Cerebellar nuclear complex (tissue), 1 donor: ENCODE data around the gene CRELD2.

Experiments used
- DNase-seq, 2 experiments: peaks; one replicate each; lab custom pipeline; 2025; lab: John Stamatoyannopoulos, UW

Gene CRELD2, protein sequence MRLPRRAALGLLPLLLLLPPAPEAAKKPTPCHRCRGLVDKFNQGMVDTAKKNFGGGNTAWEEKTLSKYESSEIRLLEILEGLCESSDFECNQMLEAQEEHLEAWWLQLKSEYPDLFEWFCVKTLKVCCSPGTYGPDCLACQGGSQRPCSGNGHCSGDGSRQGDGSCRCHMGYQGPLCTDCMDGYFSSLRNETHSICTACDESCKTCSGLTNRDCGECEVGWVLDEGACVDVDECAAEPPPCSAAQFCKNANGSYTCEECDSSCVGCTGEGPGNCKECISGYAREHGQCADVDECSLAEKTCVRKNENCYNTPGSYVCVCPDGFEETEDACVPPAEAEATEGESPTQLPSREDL

DNA sequence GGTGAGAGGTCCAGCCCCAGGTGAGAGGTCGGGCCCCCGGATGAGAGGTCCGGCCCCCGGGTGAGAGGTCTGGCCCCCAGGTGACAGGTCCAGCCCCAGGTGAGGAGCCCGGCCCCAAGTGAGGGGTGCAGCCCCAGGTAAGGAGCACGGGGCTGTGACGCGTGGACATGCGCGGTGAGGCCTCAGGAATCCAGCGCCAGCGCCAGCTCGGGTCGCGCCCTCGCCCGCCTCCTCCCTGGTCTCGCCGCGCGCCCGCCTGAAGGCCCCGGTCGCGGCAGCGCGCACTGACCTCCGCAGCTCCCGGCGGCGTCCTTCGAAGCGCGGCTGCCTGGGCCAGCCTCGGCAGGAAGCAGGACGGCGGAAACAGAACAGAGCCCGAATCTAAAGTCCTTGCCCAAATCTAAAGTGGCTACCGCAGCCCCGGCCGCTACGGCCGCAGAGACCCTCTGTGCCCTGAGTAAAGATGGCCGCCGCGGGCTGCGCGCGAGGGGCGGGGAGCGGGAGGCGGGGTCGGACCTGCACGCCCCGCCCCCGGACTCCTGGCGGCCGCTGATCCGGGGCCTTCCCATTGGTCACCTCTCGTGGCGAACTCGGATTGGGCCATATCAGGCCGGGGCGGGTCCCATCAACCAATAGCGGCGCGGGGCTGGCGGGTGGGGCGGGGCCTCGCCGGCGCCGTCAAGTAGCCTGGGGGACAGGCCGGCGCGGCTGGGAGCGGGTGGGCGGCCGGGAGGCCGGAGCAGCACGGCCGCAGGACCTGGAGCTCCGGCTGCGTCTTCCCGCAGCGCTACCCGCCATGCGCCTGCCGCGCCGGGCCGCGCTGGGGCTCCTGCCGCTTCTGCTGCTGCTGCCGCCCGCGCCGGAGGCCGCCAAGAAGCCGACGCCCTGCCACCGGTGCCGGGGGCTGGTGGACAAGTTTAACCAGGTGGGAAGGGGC lies at the start of gene CRELD2, which contains the start of gene ALG12:
Gene CRELD2, plus strand, starts transcription at position 661 of the 937 bp plus-strand sequence. Its CDS starts 136 bp downstream, at position 797.
Gene ALG12, minus strand, starts transcription at position 465 of the 937 bp plus-strand sequence. CDS start 4,673 bp downstream, outside the sequence.
- DNase-seq = peak; percentile 77 to 84

DNA sequence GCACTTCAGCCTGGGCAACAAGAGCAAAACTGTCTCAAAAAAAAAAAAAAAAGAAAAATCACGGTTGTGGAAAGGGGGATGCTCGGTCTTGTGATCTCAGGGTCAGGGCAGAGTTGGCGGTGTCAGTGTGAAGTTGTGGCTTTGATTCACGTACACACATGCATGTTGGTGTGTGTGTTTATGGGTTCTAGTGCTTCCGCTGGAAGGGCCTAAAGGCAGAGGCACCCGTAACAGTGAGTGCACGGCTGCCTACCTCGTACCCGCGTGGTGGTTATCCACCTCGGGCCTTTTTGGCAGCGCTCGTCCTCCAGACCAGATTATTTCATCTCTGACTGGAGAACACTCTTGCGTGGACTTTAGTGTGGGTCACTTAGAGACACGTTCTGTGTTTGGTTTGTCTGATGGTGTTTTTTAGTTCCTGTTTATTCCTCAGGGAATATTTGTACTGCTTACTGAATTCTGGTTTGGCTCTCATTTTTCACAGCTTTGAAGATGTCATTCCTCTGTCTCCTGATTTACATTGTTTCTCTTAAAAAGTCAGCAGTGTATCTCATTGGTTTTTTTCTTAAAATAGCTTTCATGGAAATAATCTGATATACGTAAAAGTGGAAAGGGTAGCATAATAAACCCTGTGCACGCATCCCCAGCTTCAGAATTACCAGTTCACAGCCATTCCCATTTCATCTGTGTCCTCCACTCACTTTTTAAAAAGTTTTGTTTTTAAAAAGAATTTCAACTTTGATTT lies 49.2 kb upstream of the CRELD2 start:
- DNase-seq = no peak

DNA sequence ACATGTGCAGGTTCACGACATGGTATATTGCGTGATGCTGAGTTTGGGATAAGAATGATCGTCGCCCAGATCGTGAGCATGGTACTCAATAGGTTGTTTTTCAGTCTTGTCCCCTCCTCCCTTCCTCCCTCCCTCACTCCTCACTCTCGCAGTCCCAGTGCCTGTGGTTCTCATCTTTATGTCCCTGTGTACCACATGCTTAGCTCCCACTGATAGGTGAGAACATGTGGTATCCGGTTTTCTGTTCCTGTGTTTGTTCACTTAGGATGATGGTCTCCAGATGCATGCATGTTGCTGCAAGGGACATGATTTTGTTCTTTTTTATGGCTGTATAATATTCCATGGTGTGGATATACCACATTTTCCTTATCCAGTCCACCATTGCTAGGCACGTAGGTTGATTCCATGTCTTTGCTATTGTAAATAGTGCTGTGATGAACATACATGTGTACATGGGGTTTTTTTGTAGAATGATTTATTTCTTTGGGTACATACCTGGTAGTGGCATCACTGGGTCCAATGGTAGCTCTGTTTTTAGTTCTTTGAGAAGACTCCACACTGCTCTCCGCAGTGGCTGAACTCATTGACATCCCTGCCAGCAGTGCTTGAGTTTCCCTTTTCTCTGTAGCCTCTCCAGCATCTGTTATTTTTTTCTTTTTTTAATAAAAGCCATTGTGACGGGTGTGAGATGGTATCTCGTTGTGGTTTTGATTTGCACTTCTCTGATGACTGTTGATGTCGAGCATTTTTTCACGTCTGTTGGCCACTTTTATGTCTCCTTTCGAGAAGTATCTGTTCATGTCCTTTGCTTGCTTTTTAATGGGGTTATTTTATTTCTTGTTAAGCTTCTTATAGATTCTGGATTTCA lies 48.4 kb upstream of the CRELD2 start:
- DNase-seq = no peak

DNA sequence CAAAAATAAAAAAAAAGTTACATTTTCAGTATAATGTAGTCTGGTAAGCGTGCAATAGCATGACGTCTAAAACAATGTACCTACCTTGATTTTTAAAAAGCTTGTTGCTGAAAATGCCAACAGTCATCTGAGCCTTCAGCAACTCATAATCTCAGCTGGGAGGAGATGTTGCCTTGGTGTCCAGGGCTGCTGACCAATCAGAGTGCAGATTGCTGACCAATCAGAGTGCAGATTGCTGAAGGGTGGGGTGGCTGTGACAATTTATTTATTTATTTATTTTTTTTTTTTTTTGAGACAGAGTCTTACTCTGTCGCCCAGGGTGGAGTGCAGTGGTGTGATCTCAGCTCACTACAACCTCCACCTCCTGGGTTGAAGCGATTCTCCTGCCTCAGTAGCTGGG lies 47.0 kb upstream of the CRELD2 start:
- no peak for DNase-seq

DNA sequence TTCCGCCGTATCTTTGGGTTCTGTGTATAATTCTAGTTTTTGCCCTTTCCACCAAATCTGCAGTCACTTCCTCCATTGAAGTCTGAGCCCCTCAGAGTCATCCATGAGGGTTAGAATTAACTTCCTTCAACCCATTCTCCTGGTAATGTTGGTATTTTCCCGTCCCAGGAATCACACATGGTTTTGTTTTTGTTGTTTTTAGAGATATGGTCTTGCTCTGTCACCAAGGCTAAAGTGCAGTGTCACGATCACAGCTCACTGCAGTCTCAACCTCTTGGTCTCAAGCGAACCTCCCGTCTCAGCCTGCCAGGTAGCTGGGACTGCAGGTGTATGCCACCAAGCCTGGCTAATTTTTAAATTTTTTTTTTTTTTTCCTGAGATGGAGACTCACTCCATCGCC lies 46.1 kb upstream of the CRELD2 start:
- DNase-seq = no peak

DNA sequence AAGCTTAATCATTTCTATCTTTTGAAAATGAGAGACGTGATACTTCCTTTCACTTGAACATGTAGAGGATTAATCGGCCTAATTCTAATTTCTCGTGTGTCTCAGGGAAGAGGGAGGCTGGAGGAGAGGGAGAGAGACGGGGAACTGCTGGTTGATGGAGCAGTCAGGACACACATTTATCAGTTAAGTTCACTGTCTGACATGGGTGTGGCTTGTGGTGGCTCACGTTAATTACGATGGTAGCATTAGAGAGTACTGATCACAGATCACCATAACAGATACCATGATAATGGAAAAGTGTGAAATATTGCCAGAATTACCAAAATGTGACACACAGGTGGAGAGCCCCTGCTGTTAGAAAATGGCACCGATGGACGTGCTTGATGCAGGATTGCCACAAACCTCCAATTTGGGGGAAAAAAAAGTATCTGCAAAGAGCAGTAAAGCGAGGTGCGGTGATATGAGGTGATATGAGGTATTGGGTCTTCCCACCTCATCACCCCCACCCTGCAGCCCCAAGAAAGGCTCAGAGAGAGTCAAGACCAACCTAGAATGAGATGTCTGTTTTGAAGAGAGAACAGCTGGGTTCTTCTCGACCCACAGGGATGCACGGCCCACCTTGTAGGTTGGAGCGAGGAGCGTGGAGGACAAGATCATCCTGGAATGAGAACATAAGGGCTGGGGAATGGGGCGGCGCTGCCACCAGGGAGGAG lies 45.0 kb upstream of the CRELD2 start:
- no peak for DNase-seq

DNA sequence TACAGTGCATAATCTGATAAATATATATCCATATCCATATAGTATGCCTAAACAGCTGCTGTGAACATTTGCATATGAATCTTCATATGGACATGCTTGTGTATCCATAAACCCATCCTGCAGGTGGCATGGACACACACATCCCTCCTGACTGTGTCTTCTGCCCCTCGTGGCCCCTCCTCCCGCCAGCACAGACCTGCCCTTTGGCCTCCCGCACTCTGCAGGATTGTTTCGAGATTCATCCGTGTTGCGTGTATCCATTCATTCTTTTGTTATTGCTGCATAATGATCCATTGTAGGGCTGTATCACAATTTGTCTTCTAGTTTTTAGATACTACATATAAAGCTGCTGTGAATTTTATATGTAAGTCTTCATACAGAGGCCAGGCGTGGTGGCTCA lies 40.8 kb upstream of the CRELD2 start:
- DNase-seq = no peak

DNA sequence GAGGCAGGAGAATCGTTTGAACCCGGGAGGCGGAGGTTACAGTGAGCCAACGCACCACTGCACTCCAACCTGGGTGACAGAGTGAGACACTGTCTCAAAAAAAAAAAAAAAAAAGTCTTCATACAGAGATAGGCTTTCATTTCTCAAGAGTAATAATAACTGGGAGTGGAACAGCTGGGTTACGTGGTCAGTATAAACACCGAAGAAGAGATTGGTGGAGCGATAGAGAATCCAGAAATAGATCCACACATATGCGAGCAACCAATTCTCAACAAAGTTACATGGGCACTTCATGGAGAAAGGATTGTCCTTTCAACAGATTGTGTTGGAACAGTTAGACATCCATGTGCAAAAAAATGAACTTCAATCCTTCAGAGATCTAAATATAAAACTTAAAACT lies 40.2 kb upstream of the CRELD2 start:
- no peak for DNase-seq

DNA sequence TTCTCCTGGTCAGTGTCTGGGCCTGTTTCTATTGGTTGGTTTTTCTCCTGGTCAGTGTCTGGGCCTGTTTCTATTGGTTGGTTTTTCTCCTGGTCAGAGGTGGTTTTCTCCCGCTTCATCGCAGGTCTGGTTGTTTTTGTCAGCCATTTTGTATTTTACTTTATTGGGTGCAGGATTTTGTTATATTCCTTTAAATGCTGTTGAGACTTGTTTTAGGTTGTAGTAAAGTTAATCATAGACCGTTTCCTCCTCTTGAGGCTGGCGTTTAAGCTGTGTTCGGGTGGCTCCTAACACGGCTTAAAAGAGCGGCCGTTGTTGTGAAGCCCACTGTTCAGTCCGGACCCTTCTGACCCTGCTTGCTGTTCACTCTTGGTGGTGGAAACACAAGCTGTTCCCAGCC lies 38.6 kb upstream of the CRELD2 start:
- DNase-seq = no peak

DNA sequence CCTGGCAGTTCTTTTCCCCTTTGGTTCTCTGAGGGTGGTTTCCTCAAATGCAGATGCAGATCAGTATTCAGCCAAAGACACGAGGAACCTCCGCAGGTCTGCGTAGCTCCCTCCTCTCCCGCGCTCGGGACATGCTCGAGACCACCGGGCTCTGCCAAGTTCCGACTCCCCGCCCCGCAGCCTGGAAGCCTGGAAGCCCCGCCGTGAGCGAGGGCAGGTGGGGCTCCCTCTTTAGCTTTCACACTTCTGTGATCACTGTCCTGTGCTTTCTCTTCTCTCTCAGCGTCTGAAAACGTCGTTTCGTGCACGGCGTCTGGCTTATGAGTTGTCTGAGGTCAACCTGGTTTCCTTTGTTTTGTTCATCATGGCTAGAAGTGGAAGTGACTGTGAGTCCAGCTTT lies 38.2 kb upstream of the CRELD2 start:
- DNase-seq = no peak

DNA sequence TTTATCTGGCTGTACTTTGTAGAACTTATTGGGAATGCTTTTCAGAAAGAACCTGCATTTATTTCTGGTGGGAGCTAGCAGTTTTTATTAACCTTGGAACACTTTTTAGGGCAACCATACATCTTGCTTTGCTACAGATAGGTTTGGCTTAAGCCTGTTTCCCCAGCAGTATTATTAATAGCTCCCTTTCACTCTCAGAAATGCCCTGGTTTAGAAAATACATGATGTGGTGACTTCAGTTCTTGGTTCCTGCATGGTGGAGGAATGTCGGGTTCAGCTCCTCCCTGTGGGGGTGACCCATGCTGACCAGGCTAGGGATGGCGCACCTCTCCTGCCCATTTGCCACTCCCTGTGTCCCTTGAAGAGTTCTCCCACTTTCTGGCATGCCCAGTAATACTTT lies 36.6 kb upstream of the CRELD2 start:
- DNase-seq = no peak

DNA sequence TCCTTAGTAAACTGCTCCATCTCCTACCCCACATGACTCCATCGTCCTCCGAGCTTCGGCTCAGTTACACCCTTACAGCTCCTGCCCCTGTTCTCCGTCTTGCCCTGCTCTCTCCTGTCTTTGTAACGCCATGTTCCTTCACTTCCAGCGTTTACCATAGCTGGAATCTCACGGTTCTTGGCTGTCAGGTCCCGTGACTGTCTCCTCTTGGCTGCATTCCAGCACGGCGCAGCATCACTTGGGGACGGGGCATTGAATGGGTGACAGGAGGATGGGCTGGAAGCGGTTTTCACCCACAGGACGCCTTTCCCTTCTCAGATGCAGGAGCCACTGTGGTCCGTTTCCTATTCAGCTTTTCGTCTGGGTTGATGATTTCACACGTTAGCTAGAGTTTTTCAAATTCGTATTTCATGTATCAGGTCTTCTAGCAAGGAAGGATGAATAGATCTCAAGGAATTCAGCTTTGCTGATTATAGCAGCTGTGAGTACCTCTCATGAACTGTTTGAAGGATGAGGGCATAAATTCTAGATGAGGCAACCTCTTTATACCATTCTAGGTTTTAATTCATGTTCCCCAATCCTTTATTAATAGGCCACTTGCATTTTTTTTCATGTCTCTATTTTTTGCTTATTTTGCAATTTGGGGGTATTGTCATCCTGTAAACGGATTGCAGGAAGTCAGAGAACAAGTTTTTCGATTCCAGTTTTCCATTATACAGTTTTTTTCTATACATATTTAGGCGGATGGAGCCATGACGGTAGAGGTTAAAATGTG lies 35.7 kb upstream of the CRELD2 start:
- no peak for DNase-seq

DNA sequence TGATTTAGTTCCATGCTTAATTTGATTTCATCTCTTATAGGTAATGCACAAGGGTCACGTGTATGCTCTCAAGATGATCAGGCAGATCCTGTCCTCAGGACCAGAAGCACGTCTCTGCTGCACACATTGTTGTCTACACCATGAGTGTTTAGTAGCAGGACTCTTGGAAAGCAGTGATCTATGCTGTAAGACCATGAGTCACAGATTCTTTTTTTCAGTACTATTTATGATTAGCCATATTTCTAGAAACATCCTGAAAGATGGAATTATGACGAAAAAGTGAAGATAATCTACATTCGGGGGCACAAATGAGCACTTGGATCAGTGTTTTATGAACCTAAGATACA lies 35.2 kb upstream of the CRELD2 start:
- DNase-seq = no peak

DNA sequence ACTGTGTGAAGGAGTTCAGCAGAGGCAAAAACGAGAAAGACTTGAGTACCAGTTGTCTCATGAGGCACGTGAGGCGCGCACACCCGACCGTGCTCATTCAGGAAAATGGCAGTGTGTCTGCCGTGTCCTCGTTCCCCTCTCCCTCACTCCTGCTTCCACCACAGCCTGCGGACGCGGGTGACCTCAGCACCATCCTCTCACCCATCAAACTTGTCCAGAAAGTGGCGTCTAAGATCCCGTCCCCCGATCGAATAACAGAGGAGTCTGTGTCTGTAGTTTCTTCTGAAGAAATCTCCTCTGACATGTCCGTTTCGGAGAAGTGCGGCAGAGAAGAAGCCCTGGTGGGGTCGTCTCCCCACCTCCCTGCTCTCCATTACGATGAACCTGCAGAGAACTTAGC lies 34.4 kb upstream of the CRELD2 start:
- no peak for DNase-seq

DNA sequence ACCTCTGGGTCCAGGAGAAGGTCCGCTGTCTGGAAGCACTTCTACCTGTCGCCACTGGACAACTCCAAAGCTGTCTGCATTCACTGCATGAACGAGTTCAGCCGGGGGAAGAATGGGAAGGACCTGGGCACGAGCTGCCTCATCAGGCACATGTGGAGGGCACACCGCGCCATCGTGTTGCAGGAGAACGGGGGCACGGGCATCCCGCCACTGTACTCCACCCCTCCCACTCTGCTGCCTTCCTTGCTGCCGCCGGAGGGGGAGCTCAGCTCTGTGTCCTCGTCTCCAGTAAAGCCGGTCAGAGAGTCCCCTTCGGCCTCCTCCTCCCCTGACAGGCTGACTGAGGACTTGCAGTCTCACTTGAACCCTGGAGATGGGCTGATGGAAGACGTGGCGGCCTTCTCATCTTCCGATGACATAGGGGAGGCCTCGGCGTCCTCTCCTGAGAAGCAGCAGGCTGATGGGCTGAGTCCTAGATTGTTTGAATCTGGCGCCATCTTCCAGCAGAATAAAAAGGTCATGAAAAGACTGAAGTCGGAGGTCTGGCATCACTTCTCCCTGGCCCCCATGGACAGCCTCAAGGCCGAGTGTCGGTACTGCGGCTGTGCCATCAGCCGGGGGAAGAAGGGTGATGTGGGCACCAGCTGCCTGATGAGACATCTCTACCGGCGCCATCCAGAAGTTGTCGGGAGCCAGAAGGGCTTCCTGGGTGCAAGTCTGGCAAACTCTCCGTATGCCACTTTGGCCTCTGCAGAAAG lies 33.8 kb upstream of the CRELD2 start:
- peak in 1 of 2 experiments; percentile 13 for DNase-seq

DNA sequence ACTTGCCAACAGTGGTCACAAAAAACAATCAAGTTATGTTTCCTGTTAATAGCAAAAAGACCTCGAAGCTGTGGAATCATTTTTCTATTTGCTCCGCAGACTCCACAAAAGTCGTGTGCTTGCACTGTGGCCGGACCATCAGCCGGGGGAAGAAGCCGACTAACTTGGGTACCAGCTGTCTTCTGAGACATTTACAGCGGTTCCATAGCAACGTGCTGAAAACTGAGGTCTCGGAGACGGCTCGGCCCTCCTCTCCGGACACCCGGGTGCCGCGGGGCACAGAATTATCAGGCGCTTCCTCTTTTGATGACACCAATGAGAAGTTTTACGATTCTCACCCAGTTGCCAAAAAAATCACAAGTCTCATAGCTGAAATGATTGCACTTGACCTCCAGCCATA lies 33.2 kb upstream of the CRELD2 start:
- no peak for DNase-seq

DNA sequence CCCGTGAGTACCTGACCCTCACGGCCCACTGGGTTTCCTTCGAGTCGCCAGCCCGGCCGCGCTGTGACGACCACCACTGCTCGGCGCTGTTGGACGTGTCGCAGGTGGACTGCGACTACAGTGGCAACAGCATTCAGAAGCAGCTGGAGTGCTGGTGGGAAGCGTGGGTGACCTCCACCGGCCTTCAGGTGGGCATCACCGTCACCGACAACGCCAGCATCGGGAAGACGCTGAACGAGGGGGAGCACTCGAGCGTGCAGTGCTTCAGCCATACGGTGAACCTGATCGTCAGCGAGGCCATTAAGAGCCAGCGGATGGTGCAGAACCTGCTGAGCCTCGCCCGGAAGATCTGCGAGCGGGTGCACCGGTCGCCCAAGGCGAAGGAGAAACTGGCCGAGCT lies 32.6 kb upstream of the CRELD2 start:
- DNase-seq = no peak

DNA sequence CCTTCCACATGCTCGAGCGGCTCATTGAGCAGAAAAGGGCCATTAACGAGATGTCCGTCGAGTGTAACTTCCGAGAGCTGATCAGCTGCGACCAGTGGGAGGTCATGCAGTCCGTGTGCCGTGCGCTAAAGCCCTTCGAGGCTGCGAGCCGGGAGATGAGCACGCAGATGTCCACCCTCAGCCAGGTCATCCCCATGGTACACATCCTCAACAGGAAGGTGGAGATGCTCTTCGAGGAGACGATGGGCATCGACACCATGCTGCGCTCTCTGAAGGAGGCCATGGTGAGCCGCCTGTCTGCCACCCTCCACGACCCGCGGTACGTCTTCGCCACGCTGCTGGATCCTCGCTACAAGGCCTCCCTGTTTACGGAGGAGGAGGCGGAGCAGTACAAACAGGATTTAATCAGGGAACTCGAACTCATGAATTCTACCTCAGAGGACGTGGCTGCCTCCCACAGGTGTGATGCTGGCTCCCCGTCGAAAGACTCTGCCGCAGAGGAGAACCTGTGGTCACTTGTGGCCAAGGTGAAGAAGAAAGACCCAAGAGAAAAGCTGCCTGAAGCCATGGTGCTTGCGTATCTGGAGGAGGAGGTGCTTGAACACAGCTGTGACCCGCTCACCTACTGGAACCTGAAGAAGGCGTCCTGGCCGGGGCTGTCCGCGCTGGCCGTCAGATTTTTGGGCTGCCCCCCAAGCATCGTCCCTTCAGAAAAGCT lies 31.9 kb upstream of the CRELD2 start:
- no peak for DNase-seq

DNA sequence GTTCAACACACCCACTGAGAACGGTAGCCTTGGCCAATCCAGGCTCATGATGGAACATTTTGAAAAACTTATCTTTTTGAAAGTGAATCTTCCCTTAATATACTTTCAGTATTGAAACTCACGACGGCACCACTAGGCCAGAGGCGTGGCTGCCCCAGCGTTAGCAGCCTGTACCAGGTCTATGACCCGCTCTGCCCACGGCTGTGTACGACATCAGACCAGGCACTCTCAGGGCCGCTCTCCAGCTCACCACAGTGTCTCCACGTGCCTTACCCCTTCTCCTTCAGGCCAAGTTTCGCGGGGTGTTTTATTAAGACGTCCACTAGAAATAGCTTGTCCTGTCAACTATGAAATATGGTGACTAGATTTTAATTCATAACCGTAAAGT lies 31.4 kb upstream of the CRELD2 start:
- DNase-seq = no peak
